NCI-H2196 (cell line): Measurements from ENCODE around the gene MYADM.

Experiments
- DNase-seq: peaks from one replicate; lab custom pipeline; 2025; ENCODE audit not compliant: unreplicated experiment; lab: John Stamatoyannopoulos, UW

MYADM gene

DNA sequence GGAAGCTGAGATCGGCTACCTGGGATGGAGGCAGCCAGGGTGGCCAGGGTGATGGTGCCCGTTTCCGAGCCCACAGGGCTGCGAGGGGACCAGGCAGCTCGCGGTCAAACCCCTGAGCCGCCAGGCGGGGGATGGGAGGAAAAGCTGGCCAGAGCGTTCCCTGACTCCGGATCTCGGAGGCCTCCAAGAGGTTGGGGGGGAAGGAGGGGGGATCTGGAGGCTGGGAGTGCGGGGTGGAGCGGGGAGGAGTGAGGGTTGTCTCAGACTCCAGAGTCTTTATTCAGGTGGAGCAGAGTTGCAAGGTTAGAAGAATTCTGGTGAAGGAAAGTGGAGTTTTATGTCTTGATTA is 42.5 kb downstream of the MYADM start:
- no peak for DNase-seq

DNA sequence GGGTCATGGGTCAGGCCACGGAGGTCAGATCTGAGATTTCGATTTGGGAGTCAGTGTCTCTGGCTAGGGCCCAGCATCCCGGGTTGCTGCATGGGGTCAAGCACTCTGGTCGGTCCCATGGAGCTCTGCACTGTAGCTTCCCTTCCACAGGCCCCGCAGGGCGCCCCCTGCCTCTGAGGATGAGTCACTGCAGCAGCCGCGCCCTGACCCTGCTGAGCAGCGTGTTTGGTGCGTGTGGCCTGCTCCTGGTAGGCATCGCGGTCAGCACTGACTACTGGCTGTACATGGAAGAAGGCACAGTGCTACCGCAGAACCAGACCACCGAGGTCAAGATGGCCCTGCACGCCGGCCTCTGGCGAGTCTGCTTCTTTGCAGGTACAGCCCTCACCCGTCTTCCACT is 45.0 kb downstream of the MYADM start:
- no peak for DNase-seq

DNA sequence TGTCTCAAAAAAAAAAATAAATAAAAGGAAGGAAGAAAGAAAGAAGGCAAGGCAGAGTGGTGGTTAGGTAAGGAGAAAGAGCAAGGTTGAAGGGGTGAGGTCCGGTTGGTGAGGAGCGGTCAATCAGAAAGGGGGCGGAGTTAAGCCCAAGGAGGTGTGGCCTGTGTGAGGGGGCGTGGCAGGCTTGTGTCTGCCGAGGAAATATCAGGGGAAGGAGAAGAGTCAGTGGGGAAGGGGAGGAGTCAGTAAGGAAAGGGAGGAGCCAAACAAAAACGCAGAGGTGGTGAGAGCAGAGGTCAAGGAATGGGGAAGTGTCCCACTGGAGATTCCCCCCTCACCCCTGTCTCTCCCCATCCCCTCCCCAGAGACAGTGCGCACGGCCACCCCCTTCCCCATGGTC is 47.3 kb downstream of the MYADM start:
- no peak for DNase-seq

DNA sequence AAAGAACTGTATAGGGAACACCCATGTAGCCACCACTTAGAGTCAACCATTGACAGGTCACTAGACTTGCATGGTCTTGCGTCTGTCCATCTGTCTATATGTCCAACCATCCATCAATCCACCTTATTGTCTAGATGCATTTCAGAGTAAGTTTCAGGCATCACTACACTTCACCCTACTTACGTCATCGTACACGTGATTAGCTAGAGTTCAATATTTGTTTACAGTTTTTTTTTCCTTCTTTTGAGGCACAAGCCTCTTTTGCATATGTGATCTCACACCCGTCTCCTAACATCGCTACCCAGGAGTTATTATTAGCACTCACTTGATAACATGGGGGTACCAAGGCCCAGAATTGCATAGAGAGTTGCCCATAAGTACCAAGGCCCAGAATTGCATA is 48.3 kb downstream of the MYADM start:
- no peak for DNase-seq

DNA sequence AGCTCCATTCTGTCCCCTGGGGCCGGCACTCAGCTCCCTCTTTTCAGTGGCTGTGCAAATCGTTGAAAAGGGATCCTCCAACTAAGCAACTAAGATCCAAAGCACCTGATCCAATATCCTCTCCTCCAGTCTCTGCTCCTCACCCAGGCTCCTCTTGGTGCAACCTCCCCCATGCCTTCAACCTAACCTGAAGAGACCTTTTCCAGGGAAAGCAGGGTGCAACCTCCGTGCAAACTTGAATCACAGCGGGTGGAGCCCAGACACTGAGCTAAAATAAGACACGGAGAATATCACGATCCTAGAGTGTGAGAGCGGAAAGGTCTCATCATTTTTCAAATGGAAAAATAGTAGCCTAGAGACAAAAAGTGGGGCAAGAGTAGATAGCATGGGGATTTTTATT is 49.7 kb downstream of the MYADM start:
- DNase-seq: no peak
